ENCODE data around the gene PPP1R8. TPM values are rescaled to one million over a fixed set of nuclear protein-coding genes. Genes with fewer than 3 reads are reported as not detected.

Gene PPP1R8
- polyA plus RNA-seq, 1 experiment, result 52.7 TPM

- H3K27me3 ChIP-seq (ENCODE audit: control insufficient read depth, insufficient read depth, low read length), result no peaks in the 10 kb centered on the region
- TF ChIP-seq, protein P1, sequence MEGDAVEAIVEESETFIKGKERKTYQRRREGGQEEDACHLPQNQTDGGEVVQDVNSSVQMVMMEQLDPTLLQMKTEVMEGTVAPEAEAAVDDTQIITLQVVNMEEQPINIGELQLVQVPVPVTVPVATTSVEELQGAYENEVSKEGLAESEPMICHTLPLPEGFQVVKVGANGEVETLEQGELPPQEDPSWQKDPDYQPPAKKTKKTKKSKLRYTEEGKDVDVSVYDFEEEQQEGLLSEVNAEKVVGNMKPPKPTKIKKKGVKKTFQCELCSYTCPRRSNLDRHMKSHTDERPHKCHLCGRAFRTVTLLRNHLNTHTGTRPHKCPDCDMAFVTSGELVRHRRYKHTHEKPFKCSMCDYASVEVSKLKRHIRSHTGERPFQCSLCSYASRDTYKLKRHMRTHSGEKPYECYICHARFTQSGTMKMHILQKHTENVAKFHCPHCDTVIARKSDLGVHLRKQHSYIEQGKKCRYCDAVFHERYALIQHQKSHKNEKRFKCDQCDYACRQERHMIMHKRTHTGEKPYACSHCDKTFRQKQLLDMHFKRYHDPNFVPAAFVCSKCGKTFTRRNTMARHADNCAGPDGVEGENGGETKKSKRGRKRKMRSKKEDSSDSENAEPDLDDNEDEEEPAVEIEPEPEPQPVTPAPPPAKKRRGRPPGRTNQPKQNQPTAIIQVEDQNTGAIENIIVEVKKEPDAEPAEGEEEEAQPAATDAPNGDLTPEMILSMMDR (IDR thresholded peaks at IDR 0.05; ENCODE audit: low read depth, low read length), result no peak
- DNase-seq (ENCODE audit: low read depth, low spot score), result no peak
- ChIA-PET CTCF (interaction anchor here (1.0 kb wide), 1 partner anchor 14 kb away, joined by 3 read pairs; no protein-coding TSS in a partner anchor), POLR2A (no interaction called here)
- H3K9me3 ChIP-seq (ENCODE audit: control insufficient read depth, insufficient read depth, low read length), result no peaks in the 10 kb centered on the region; the same call in 1 of the 2 replicates
- H3K4me3 ChIP-seq (ENCODE audit: low read depth, low read length), result peak within 1 kb of the TSS; percentile 75
- no peak within 1 kb of the TSS for H3K27ac ChIP-seq (ENCODE audit: low read depth, low read length)
Measured at GRCh38 chr1:27872059-27872801, 41.6 kb downstream of the PPP1R8 start, which contains the start of gene THEMIS2. Gene THEMIS2 (plus strand): TSS chr1:27872544. CDS start chr1:27872572, 28 bp downstream.

GRCh38 chr1:27872802-27873551 is 42.4 kb downstream of the PPP1R8 start:
- Histone ChIP-seq H3K27ac (ENCODE audit: low read depth, low read length) (no peak overlapping the region), H3K4me3 (ENCODE audit: low read depth, low read length) (peak overlapping the region; percentile 75), H3K9me3 (ENCODE audit: control insufficient read depth, insufficient read depth, low read length) (no peaks in the 10 kb centered on the region; the same call in 1 of the 2 replicates), H3K27me3 (ENCODE audit: control insufficient read depth, insufficient read depth, low read length) (no peaks in the 10 kb centered on the region)
- ChIA-PET POLR2A (no interaction called here), CTCF (interaction anchor here (1.0 kb wide), 1 partner anchor 15 kb away, joined by 3 read pairs; no protein-coding TSS in a partner anchor)
- DNase-seq (ENCODE audit: low read depth, low spot score), result no peak
- TF ChIP-seq, protein P1 (IDR thresholded peaks at IDR 0.05; ENCODE audit: low read depth, low read length), result no peak

DNA sequence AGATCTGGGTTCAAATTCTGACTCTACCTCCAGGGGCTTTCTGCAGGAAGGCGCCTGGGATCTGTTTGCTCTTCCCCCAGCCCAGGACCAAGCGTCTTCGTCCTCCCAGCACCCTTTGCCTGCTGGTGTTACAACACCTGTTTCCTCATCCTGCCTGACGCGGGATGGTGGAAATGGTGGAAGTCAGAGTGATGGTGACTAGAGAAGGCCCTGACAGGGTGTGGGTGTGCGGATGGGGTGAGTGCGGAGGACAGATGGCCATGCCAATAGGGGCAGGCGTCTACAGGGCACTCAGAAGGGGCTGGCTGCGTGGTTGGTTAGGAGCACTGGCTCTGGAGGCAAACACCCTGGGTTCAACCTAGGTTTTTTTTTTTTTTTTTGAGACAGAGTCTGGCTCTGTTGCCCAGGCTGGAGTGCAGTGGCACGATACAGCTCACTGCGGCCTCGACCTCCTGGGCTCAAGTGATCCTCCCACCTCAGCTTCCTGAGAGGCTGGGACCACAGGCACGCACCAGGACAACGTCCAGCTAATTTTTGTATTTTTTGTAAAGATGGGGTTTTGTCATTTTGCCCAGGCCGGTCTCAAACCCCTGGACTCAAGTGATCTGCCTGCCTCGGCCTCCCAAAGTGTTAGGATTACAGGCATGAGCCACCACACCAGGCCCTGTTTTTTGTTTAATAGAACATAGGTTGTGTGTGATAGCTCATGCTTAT is 43.2 kb downstream of the PPP1R8 start:
- Histone ChIP-seq H3K27ac (ENCODE audit: low read depth, low read length) (no peak overlapping the region), H3K9me3 (ENCODE audit: control insufficient read depth, insufficient read depth, low read length) (no peaks in the 10 kb centered on the region; the same call in 1 of the 2 replicates), H3K4me3 (ENCODE audit: low read depth, low read length) (peak overlapping the region; percentile 75; the same call in 1 of the 2 replicates), H3K27me3 (ENCODE audit: control insufficient read depth, insufficient read depth, low read length) (no peaks in the 10 kb centered on the region)
- TF ChIP-seq, protein P1 (IDR thresholded peaks at IDR 0.05; ENCODE audit: low read depth, low read length), result no peak
- CTCF ChIA-PET, result no interaction called here
- no peak for DNase-seq (ENCODE audit: low read depth, low spot score)
- POLR2A ChIA-PET, result interaction anchor here (0.6 kb wide), 2 partner anchors 316 to 633 kb away, joined by 5 to 7 read pairs; no protein-coding TSS in a partner anchor

DNA sequence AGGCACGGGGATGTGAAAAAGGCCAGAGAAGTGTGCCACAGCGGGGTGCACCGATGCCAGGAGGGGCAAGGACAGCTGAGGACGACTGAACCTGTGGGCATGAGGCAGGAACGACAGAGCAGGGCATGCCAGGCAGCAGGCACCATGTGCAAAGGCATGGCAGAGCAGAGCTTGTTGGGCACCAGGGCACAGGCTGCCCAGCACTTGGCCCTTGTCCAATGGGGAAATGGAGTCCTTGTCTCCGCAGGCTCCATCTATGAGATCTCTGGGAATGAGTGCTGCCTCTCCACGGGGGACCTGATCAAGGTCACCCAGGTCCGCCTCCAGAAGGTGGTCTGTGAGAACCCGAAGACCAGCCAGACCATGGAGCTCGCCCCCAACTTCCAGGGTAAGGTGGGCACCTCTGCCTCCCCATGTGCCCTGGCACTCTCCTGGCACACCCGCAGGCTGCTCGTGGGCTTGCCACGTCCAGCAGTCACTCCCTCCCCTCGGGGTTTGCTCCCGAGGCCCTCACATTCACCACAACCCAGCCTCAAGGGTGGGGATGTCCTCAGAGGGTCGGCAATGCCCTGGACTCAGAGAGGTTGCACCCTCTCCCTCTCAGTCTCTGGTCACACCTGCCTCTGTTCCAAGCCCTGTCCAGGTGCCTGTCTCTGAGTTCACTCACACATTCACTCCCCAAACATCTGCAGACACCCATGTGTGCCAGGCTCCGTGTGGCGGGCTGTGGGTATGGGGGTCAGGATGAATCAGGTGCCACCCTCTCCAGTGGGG is 45.9 kb downstream of the PPP1R8 start:
- H3K4me3 ChIP-seq (ENCODE audit: low read depth, low read length), result no peak overlapping the region
- no peak for DNase-seq (ENCODE audit: low read depth, low spot score)
- TF ChIP-seq, protein P1 (IDR thresholded peaks at IDR 0.05; ENCODE audit: low read depth, low read length), result no peak
- ChIA-PET POLR2A (interaction anchor here (1.6 kb wide), 1 partner anchor 13 kb away, joined by 14 read pairs; no protein-coding TSS in a partner anchor), CTCF (no interaction called here)
- no peaks in the 10 kb centered on the region for H3K27me3 ChIP-seq (ENCODE audit: control insufficient read depth, insufficient read depth, low read length)
- no peaks in the 10 kb centered on the region; the same call in 1 of the 2 replicates for H3K9me3 ChIP-seq (ENCODE audit: control insufficient read depth, insufficient read depth, low read length)
- no peak overlapping the region for H3K27ac ChIP-seq (ENCODE audit: low read depth, low read length)

All from AG04450 (cell line).